ENCODE data around the gene LAMTOR2. TPM values are rescaled to one million over a fixed set of nuclear protein-coding genes. Genes with fewer than 3 reads are reported as not detected.

Gene LAMTOR2
- total RNA-seq, 1 experiment from 2014 or later: 50.6 TPM

DNA sequence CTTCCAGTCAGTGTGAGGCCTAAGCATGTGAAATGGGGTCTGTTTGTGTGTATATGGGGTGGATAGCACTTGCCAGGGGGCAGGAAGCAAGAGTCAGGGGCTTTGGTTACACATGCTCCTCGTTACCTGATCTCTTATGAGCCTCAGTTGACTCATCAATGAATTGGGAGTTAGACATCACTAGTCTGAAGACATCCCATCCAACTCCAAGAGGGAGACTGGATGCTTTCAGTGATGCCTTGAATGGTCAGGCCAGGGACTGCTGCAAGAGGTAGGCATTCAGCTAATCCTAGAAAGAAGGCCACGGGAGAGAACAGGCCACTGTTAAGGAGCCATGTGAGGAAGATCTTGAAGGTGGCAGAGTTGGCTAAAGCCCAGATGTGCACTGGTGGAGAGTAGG, 12.7 kb downstream of the LAMTOR2 start:
- H4K20me1 ChIP-seq (ENCODE audit: control insufficient read depth, insufficient read depth, insufficient read length): no peaks in the 10 kb centered on the region
- no peaks in the 10 kb centered on the region for H3K27me3 ChIP-seq (ENCODE audit: insufficient read depth, low read length)
- TF ChIP-seq, protein P1, sequence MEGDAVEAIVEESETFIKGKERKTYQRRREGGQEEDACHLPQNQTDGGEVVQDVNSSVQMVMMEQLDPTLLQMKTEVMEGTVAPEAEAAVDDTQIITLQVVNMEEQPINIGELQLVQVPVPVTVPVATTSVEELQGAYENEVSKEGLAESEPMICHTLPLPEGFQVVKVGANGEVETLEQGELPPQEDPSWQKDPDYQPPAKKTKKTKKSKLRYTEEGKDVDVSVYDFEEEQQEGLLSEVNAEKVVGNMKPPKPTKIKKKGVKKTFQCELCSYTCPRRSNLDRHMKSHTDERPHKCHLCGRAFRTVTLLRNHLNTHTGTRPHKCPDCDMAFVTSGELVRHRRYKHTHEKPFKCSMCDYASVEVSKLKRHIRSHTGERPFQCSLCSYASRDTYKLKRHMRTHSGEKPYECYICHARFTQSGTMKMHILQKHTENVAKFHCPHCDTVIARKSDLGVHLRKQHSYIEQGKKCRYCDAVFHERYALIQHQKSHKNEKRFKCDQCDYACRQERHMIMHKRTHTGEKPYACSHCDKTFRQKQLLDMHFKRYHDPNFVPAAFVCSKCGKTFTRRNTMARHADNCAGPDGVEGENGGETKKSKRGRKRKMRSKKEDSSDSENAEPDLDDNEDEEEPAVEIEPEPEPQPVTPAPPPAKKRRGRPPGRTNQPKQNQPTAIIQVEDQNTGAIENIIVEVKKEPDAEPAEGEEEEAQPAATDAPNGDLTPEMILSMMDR (conservative IDR thresholded peaks at IDR 0.05): no peak
- no peak overlapping the region for H3K9ac ChIP-seq (ENCODE audit: extremely low read depth, insufficient read length, low read length)
- no peak for DNase-seq
- H3K4me3 Mint-ChIP-seq: no peak overlapping the region
- H3K56ac ChIP-seq (ENCODE audit: insufficient read length, low read depth, low read length): no peak overlapping the region
- H3K4ac ChIP-seq (ENCODE audit: low read depth, low read length): no peak overlapping the region
- no peak overlapping the region for H2BK20ac ChIP-seq (ENCODE audit: low read depth, low read length, poor library complexity, severe bottlenecking)
- no peak overlapping the region for H2BK12ac ChIP-seq (ENCODE audit: insufficient read length, low read depth, low read length)
- H3K27ac Mint-ChIP-seq: 0 out of 7 replicates have a peak overlapping the region, but pooled peaks of 2 of the 3 experiments have one; percentile 3 to 16
- H3K9me3 ChIP-seq (ENCODE audit: control insufficient read depth, low read depth, low read length): no peaks in the 10 kb centered on the region
- no peak overlapping the region for H4K5ac ChIP-seq (ENCODE audit: insufficient read length, low read depth, low read length)
- no peak overlapping the region for H2AK5ac ChIP-seq (ENCODE audit: insufficient read length, low read length)
- no peak overlapping the region for H3K23ac ChIP-seq (ENCODE audit: insufficient read length, low read depth, low read length)
- H3K23me2 ChIP-seq (ENCODE audit: insufficient read length, low read depth, low read length, poor library complexity, severe bottlenecking): no peaks in the 10 kb centered on the region
- no peaks in the 10 kb centered on the region for H3K79me1 ChIP-seq (ENCODE audit: insufficient read depth, low read depth, low read length, poor library complexity, severe bottlenecking)
- H3K4me2 ChIP-seq (ENCODE audit: insufficient read depth, insufficient read length, low read length): no peak overlapping the region
- H3K18ac ChIP-seq (ENCODE audit: insufficient read length, low read depth, low read length): no peak overlapping the region
- peaks cover 4 to 27% (median 24%) of the 10 kb centered on the region in 3 experiments; a peak in 6 of 7 replicates for H3K36me3 Mint-ChIP-seq (ENCODE audit: insufficient read depth in 1 of 3, low read depth in 3 of 3)
- H2BK120ac ChIP-seq (ENCODE audit: low read depth, low read length, poor library complexity, severe bottlenecking): no peak overlapping the region
- H3K4me1 ChIP-seq (ENCODE audit: insufficient read depth, low read length): peaks cover under 1% of the 10 kb centered on the region; the same call in 1 of the 2 replicates
- no peak overlapping the region for H2BK15ac ChIP-seq (ENCODE audit: low read depth, low read length)
- no peaks in the 10 kb centered on the region for H3K9me3 Mint-ChIP-seq
- no peak overlapping the region for H3K14ac ChIP-seq (ENCODE audit: insufficient read depth, low read length)
- H3K27me3 Mint-ChIP-seq (ENCODE audit: low read depth): no peaks in the 10 kb centered on the region; the same call in none of the 2 replicates
- H2BK5ac ChIP-seq (ENCODE audit: insufficient read length, low read length): no peak overlapping the region
- H3T11ph ChIP-seq (ENCODE audit: low read length): no peak overlapping the region
- H2AFZ ChIP-seq (ENCODE audit: low read length): no peak overlapping the region
- no peak overlapping the region for H4K8ac ChIP-seq (replicated peaks; ENCODE audit: insufficient read length, low read depth, low read length)
- H3K27ac ChIP-seq (ENCODE audit: insufficient read length, low read depth, low read length): no peak overlapping the region
- H3K4me1 Mint-ChIP-seq: peaks cover 39 to 59% of the 10 kb centered on the region in 2 experiments
- H4K91ac ChIP-seq (ENCODE audit: insufficient read length, low read depth, low read length): no peak overlapping the region
- no peaks in the 10 kb centered on the region for H3K79me2 ChIP-seq (ENCODE audit: insufficient read depth, low read length)
- WGBS (ENCODE audit: extremely low coverage, insufficient read length, low lambda C conversion rate): no CpG with 5 or more reads among the region's 2 CpGs

Measured in H9 (cell line).